SK-N-SH (cell line): ENCODE results near the gene CCDC187. TPM values are rescaled to one million over a fixed set of nuclear protein-coding genes. Genes with fewer than 3 reads are reported as not detected.

Experiments used
- CTCF ChIA-PET: fragments of 300-600, 350-600 bp; formaldehyde crosslinking; extraction: SDS; loops from one replicate; lab custom pipeline; 2021; lab: Yijun Ruan, JAX
- POLR2A ChIA-PET: fragments of 350-600 bp; sonication (Branson Sonifier 250); formaldehyde crosslinking; extraction: SDS; loops from one replicate; lab custom pipeline; 2020; ENCODE audit warnings: antibody characterized with exemption, inconsistent platforms; lab: Yijun Ruan, JAX
- DNase-seq: peaks from one replicate; pipeline ENCODE4 v3.0.0; 2012
- H2AFZ ChIP-seq: fragments of 200-600 bp; sonication (generic); 2 replicates; pipeline ENCODE4 v1.8.1; 2016; ENCODE audit warnings: antibody characterized with exemption, mild to moderate bottlenecking, low read depth
- H3F3A ChIP-seq: fragments of 200-600 bp; sonication (generic); replicated peaks from 2 replicates; pipeline ENCODE3; 2016; ENCODE audit warnings: antibody characterized with exemption, mild to moderate bottlenecking; ENCODE audit not compliant: insufficient read depth
- H3K27ac ChIP-seq, 2 experiments: fragments of 200-500 bp in 1 of 2; fragments of 200-600 bp in 1 of 2; sonication (Bioruptor generic) in 1 of 2; sonication (generic), shearing (Covaris generic) in 1 of 2; 2 replicates each; pipeline versions ENCODE4 v1.5.1 to v1.6.1; 2014 to 2016; ENCODE audit warnings: low read depth in 2 of 2, inconsistent platforms in 1 of 2, low read length in 1 of 2, mild to moderate bottlenecking in 1 of 2, mixed read lengths in 1 of 2
- H3K27me3 ChIP-seq: fragments of 200-600 bp; sonication (generic), shearing (Covaris generic); 2 replicates; pipeline ENCODE4 v1.6.1; 2016; ENCODE audit warnings: mixed run types; ENCODE audit not compliant: insufficient read depth
- H3K36me3 ChIP-seq, 2 experiments: fragments of 200-500 bp in 1 of 2; fragments of 200-600 bp in 1 of 2; sonication (Bioruptor generic) in 1 of 2; sonication (generic) in 1 of 2; replicated peaks in 1 of 2; 2 replicates each; pipeline versions ENCODE3 to v1.5.1; 2014 to 2016; ENCODE audit warnings: low read length in 1 of 2, mild to moderate bottlenecking in 1 of 2; ENCODE audit not compliant: insufficient read depth in 2 of 2, control insufficient read depth in 1 of 2
- H3K4me1 ChIP-seq, 2 experiments: fragments of 200-500 bp in 1 of 2; fragments of 200-600 bp in 1 of 2; sonication (Bioruptor generic) in 1 of 2; sonication (generic), shearing (Covaris generic) in 1 of 2; 2 replicates each; pipeline versions ENCODE4 v1.5.1 to v1.6.1; 2014 to 2016; ENCODE audit warnings: low read depth in 1 of 2, low read length in 1 of 2, mixed run types in 1 of 2; ENCODE audit not compliant: insufficient read depth in 2 of 2, control insufficient read depth in 1 of 2
- H3K4me2 ChIP-seq: fragments of 200-600 bp; sonication (generic), shearing (Covaris generic); 2 replicates; pipeline ENCODE4 v1.6.1; 2017; ENCODE audit warnings: mixed run types
- H3K4me3 ChIP-seq, 2 experiments: fragments of 200-500 bp in 1 of 2; fragments of 200-600 bp in 1 of 2; sonication (Bioruptor generic) in 1 of 2; sonication (generic), shearing (Covaris generic) in 1 of 2; 2 replicates each; pipeline versions ENCODE4 v1.5.1 to v1.8.1; 2014 to 2016; ENCODE audit warnings: low read depth in 2 of 2, inconsistent platforms in 1 of 2, low read length in 1 of 2, mild to moderate bottlenecking in 1 of 2, mixed read lengths in 1 of 2, moderate library complexity in 1 of 2
- H3K79me2 ChIP-seq: fragments of 200-600 bp; sonication (generic); 2 replicates; pipeline ENCODE4 v1.8.1; 2017; ENCODE audit warnings: mild to moderate bottlenecking; ENCODE audit not compliant: insufficient read depth
- H3K9ac ChIP-seq: fragments of 200-600 bp; sonication (generic); 2 replicates; pipeline ENCODE4 v1.6.1; 2017; ENCODE audit warnings: mixed run types
- H3K9me2 ChIP-seq: fragments of 200-600 bp; sonication (generic); 2 replicates; pipeline ENCODE4 v1.6.1; 2017; ENCODE audit warnings: mixed run types
- H3K9me3 ChIP-seq: fragments of 200-600 bp; sonication (generic); 2 replicates; pipeline ENCODE4 v1.6.1; 2017; ENCODE audit warnings: mixed run types, mild to moderate bottlenecking, moderate library complexity
- H4K20me1 ChIP-seq: fragments of 200-600 bp; sonication (generic); 2 replicates; pipeline ENCODE4 v1.6.1; 2017; ENCODE audit warnings: mild to moderate bottlenecking, mixed run types; ENCODE audit not compliant: insufficient read depth
- CHD2 ChIP-seq: fragments of 150-350 bp; IDR thresholded peaks from 2 replicates; pipeline ENCODE4 v1.6.1; 2018; ENCODE audit warnings: low read length; ENCODE audit not compliant: partially characterized antibody
- EZH2phosphoT487 ChIP-seq: fragments of 200-600 bp; sonication (generic); IDR thresholded peaks from 2 replicates; pipeline ENCODE4 v1.6.1; 2017; ENCODE audit warnings: low read depth, mixed run types, mild to moderate bottlenecking, antibody characterized with exemption, moderate library complexity, borderline replicate concordance
- FOSL2 ChIP-seq: IDR thresholded peaks from 2 replicates; pipeline ENCODE4 v1.4.0; 2012; ENCODE audit warnings: low read depth, mild to moderate bottlenecking, moderate library complexity, borderline replicate concordance
- FOXJ3 ChIP-seq: sonication (generic); formaldehyde crosslinking; IDR thresholded peaks from 2 replicates; pipeline ENCODE4 v1.5.1; 2020; ENCODE audit warnings: mild to moderate bottlenecking, missing genetic modification reagents
- FOXM1 ChIP-seq: IDR thresholded peaks from 2 replicates; pipeline ENCODE4 v1.4.0; 2012; ENCODE audit warnings: low read depth, mild to moderate bottlenecking
- GABPA ChIP-seq: IDR thresholded peaks from 2 replicates; pipeline ENCODE4 v1.4.0; 2012; ENCODE audit warnings: low read depth, mild to moderate bottlenecking
- GATA2 ChIP-seq: sonication (generic); formaldehyde crosslinking; IDR thresholded peaks from 2 replicates; pipeline ENCODE4 v1.5.0; 2020; ENCODE audit warnings: mild to moderate bottlenecking, missing genetic modification reagents
- IRF3 ChIP-seq: fragments of 150-350 bp; IDR thresholded peaks from 2 replicates; pipeline ENCODE4 v1.6.1; 2016; ENCODE audit warnings: mild to moderate bottlenecking, low read depth, low read length
- JUND ChIP-seq: IDR thresholded peaks from 2 replicates; pipeline ENCODE4 v1.4.0; 2012
- MAX ChIP-seq: IDR thresholded peaks from 2 replicates; pipeline ENCODE4 v1.4.0; 2012; ENCODE audit warnings: low read depth
- MEF2A ChIP-seq: IDR thresholded peaks from 2 replicates; pipeline ENCODE4 v1.4.0; 2012; ENCODE audit warnings: low read depth, borderline replicate concordance
- MXI1 ChIP-seq: IDR thresholded peaks from 2 replicates; pipeline ENCODE4 v1.6.1; 2012; ENCODE audit warnings: mild to moderate bottlenecking, low read depth, low read length, improper control_type of control experiment
- RCOR1 ChIP-seq: fragments of 150-350 bp; IDR thresholded peaks from 2 replicates; pipeline ENCODE4 v1.6.1; 2017; ENCODE audit warnings: antibody characterized with exemption, low read length
- REST ChIP-seq: IDR thresholded peaks from 2 replicates; pipeline ENCODE4 v1.6.1; 2012; ENCODE audit warnings: mild to moderate bottlenecking, low read depth, low read length, moderate library complexity
- RFX5 ChIP-seq: IDR thresholded peaks from 2 replicates; pipeline ENCODE4 v1.6.1; 2012; ENCODE audit warnings: mild to moderate bottlenecking, improper control_type of control experiment, low read length
- SMC3 ChIP-seq: IDR thresholded peaks from 2 replicates; pipeline ENCODE4 v1.6.1; 2012; ENCODE audit warnings: low read depth, low read length, improper control_type of control experiment
- TAF1 ChIP-seq: IDR thresholded peaks from 2 replicates; pipeline ENCODE4 v1.6.1; 2012; ENCODE audit warnings: low read depth, mild to moderate bottlenecking, low read length, moderate library complexity, borderline replicate concordance
- TEAD4 ChIP-seq: IDR thresholded peaks from 2 replicates; pipeline ENCODE4 v1.4.0; 2012; ENCODE audit warnings: mild to moderate bottlenecking, borderline replicate concordance; ENCODE audit not compliant: insufficient read depth
- YY1 ChIP-seq: IDR thresholded peaks from 2 replicates; pipeline ENCODE4 v1.4.0; 2012; ENCODE audit warnings: low read depth, mild to moderate bottlenecking
- WGBS: methylation state at CpG from one replicate; pipeline ENCODE4 v1.1.6; 2017; ENCODE audit warnings: low lambda C conversion rate; 5-methylcytosine and 5-hydroxymethylcytosine counted together
- polyA plus RNA-seq, 3 experiments: library from polyadenylated mRNA; depleted of rRNA; stranded (reverse); fragments of >200 nt; gene quantifications; 2 replicates each; pipeline ENCODE4 v1.2.3, GENCODE V29; 2012
- TF ChIP-seq, protein P1 (sequence below): fragments of 150-350 bp; IDR thresholded peaks from 2 replicates; pipeline ENCODE4 v1.6.1; 2017; ENCODE audit warnings: antibody characterized with exemption, low read length, low read depth, borderline replicate concordance

The CCDC187 gene
- polyA plus RNA-seq, 1 of the 3 experiments (the other 2 are of a cell fraction) = not detected

- Histone ChIP-seq H3K9ac (no peak overlapping the region), H3K27ac (no peak overlapping the region), H3K4me2 (no peak overlapping the region), H3K4me3 (no peak overlapping the region), H3K9me3 (no peaks in the 10 kb centered on the region), H3K9me2 (no peaks in the 10 kb centered on the region), H3K36me3 (no peaks in the 10 kb centered on the region), H3K4me1 (no peaks in the 10 kb centered on the region; a peak in 1 of 4 replicates), H2AFZ (no peak overlapping the region), H3K27me3 (no peaks in the 10 kb centered on the region), H3F3A (no peaks in the 10 kb centered on the region), H4K20me1 (no peaks in the 10 kb centered on the region), H3K79me2 (no peaks in the 10 kb centered on the region)
- 40% methylated on average over 5 of the region's 12 CpGs for WGBS
- ChIA-PET CTCF (no interaction called here), POLR2A (no interaction called here)
- DNase-seq = no peak
- TF ChIP-seq FOXM1 (no peak), YY1 (no peak), FOSL2 (no peak), TAF1 (no peak), FOXJ3 (CRISPR knock-in tag) (no peak), JUND (no peak), GABPA (no peak), REST (no peak), MAX (no peak), SMC3 (no peak), GATA2 (CRISPR knock-in tag) (no peak), RCOR1 (no peak), CHD2 (no peak), EZH2phosphoT487 (no peak), IRF3 (no peak), TEAD4 (no peak), MEF2A (no peak), MXI1 (no peak), RFX5 (no peak)
- TF ChIP-seq, protein P1, sequence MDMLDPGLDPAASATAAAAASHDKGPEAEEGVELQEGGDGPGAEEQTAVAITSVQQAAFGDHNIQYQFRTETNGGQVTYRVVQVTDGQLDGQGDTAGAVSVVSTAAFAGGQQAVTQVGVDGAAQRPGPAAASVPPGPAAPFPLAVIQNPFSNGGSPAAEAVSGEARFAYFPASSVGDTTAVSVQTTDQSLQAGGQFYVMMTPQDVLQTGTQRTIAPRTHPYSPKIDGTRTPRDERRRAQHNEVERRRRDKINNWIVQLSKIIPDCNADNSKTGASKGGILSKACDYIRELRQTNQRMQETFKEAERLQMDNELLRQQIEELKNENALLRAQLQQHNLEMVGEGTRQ = no peak
These were observed 48.7 kb downstream of the CCDC187 start for GRCh38 chr9:136255166-136255538.
